ENCODE measurements around the gene NBEAL2. TPM values are rescaled to one million over a fixed set of nuclear protein-coding genes. Genes with fewer than 3 reads are reported as not detected.

The NBEAL2 gene
- 115 and 241 TPM in 2 replicates for total RNA-seq (ENCODE audit: low replicate concordance)
- long read RNA-seq, partial matches to known transcripts: 1 of 1 reads
- long read RNA-seq, other reads (novel, unspliced or antisense): 0 of 1 reads

DNA sequence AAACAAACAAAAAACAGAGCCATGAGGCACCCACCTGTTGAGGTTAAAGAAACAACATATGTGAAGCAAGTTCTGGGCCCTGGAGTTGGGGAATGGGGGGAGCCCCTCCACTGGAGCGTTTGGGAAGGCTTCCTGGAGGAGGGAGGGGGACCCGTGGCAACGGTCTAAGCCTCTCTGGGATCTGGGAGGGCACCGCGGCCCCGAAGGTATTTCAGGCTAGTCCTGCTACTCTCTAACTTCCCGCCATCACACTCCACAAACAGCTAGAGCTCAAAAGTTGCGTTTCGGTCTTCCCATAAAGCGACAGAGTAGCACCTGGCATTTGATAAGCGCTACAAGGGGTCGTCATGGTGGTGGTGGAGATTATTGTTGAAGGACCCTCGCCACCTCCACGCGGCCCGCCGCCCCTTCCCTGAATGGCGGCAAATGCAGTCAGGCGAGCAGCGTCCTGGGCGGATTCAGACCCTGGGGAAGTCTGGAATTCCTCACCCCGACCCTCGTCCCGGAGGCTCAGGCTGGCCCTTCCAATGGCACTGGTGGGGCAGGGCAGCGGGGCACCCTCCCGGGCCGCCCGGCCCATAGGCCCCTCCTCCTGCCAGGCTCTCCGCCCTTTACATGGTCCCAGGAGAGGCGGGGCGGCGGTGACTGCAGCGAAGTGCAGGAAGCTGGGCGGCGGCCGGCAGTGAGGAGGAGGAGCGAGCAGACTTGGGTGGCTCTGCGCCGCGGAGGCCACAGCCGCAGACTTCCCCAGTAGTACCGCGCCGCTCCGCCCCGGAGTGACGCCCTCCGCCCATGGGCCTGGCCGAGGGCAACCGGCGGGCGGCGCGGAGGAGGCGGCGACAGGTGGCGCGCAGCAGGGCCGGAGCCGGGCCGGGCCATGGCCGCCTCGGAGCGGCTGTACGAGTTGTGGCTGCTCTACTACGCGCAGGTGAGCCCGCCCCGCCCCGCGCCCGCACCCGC is at the start of gene NBEAL2:
Gene NBEAL2 (plus strand): TSS at position 682 of the 960 bp plus-strand sequence. CDS start 196 bp downstream, at position 878.
- H3K27me3 Mint-ChIP-seq: no peaks in the 10 kb centered on the region
- TF ChIP-seq, protein P1, sequence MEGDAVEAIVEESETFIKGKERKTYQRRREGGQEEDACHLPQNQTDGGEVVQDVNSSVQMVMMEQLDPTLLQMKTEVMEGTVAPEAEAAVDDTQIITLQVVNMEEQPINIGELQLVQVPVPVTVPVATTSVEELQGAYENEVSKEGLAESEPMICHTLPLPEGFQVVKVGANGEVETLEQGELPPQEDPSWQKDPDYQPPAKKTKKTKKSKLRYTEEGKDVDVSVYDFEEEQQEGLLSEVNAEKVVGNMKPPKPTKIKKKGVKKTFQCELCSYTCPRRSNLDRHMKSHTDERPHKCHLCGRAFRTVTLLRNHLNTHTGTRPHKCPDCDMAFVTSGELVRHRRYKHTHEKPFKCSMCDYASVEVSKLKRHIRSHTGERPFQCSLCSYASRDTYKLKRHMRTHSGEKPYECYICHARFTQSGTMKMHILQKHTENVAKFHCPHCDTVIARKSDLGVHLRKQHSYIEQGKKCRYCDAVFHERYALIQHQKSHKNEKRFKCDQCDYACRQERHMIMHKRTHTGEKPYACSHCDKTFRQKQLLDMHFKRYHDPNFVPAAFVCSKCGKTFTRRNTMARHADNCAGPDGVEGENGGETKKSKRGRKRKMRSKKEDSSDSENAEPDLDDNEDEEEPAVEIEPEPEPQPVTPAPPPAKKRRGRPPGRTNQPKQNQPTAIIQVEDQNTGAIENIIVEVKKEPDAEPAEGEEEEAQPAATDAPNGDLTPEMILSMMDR (conservative IDR thresholded peaks at IDR 0.05): peak; percentile 24
- no peaks in the 10 kb centered on the region for H3K9me3 Mint-ChIP-seq
- peaks cover 17% of the 10 kb centered on the region for H3K4me1 Mint-ChIP-seq (ENCODE audit: unreplicated experiment)
- H3K36me3 Mint-ChIP-seq: peaks cover 7% of the 10 kb centered on the region
- H3K4me3 Mint-ChIP-seq: peak within 1 kb of the TSS; percentile 89
- H3K27ac Mint-ChIP-seq: peak within 1 kb of the TSS; percentile 92
- peak; percentile 90 for DNase-seq (ENCODE audit: extremely low spot score, unreplicated experiment)

GRCh38 chr3:46930166-46930944 is 49.1 kb upstream of the NBEAL2 start:
- Mint-ChIP-seq H3K27ac (peak overlapping the region; percentile 85), H3K4me3 (peak overlapping the region; percentile 28), H3K4me1 (ENCODE audit: unreplicated experiment) (peaks cover 32% of the 10 kb centered on the region), H3K27me3 (no peaks in the 10 kb centered on the region), H3K9me3 (no peaks in the 10 kb centered on the region), H3K36me3 (peaks cover 14% of the 10 kb centered on the region)
- no peak for DNase-seq (ENCODE audit: extremely low spot score, unreplicated experiment)
- TF ChIP-seq, protein P1 (conservative IDR thresholded peaks at IDR 0.05): no peak

DNA sequence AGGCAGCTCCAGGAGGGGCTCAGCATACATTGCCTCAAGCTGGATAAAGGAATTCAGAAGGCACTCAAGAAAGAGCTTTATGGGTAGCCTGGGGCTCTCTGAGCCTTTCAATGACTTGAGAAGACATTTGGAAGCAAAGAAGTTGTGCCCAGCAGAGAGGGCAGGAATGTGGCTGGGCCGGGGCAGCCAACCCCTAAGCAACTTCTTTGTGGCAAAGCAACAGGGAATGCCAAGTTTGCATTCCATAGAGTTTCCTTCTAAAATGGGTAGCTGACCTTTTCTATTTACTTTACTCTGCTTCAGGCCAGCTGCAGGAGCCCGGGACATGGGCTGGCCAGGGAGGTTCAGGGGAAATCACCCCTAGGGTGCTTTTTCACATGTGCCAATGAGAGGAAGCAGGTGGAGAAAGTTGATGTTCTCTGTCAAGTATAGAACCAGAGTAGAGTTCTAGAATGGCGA is 48.5 kb upstream of the NBEAL2 start:
- DNase-seq (ENCODE audit: extremely low spot score, unreplicated experiment): no peak
- H3K36me3 Mint-ChIP-seq: peaks cover 18% of the 10 kb centered on the region
- H3K27me3 Mint-ChIP-seq: no peaks in the 10 kb centered on the region
- H3K9me3 Mint-ChIP-seq: no peaks in the 10 kb centered on the region
- peak overlapping the region; percentile 28 for H3K4me3 Mint-ChIP-seq
- TF ChIP-seq, protein P1 (conservative IDR thresholded peaks at IDR 0.05): no peak
- peaks cover 38% of the 10 kb centered on the region for H3K4me1 Mint-ChIP-seq (ENCODE audit: unreplicated experiment)
- H3K27ac Mint-ChIP-seq: peak overlapping the region; percentile 85

DNA sequence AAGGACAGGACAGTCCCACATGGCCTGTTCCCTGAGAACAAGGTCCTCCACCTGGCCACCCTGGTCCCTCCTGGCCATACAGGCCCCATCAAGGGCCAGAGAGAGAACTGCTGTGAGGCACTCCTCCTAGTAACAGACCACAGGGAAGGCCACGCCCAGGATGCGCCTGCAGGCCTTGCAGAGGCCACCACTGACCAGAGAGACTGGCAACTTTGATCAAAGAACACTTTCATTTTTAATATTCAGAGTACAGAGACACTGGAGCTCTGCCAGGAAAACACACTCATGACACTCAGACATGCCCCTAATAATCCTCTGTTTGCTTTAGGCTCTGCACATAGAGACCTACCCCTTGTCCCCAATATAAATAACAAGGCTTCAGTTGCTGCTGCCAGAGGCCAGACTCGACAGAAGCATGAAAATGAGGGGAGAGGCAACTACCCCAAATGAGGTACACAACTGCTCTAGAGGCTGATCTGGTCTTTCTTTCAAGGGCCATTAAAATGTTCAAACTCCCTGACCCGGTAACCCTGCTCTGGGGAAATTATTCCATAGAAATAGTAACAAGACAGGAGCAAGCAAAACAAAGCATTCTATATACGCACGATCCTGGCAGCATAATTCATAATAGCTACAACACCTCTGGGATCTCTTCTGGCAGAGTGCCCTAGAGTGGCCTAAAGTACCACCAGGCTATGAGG is 47.7 kb upstream of the NBEAL2 start:
- Mint-ChIP-seq H3K9me3 (no peaks in the 10 kb centered on the region), H3K27me3 (no peaks in the 10 kb centered on the region), H3K36me3 (peaks cover 24% of the 10 kb centered on the region), H3K27ac (peak overlapping the region; percentile 85), H3K4me3 (peak overlapping the region; percentile 23), H3K4me1 (ENCODE audit: unreplicated experiment) (peaks cover 46% of the 10 kb centered on the region)
- TF ChIP-seq, protein P1 (conservative IDR thresholded peaks at IDR 0.05): no peak
- no peak for DNase-seq (ENCODE audit: extremely low spot score, unreplicated experiment)
